Measurements from ENCODE around the gene ALDH3A1.

Gene ALDH3A1

DNA sequence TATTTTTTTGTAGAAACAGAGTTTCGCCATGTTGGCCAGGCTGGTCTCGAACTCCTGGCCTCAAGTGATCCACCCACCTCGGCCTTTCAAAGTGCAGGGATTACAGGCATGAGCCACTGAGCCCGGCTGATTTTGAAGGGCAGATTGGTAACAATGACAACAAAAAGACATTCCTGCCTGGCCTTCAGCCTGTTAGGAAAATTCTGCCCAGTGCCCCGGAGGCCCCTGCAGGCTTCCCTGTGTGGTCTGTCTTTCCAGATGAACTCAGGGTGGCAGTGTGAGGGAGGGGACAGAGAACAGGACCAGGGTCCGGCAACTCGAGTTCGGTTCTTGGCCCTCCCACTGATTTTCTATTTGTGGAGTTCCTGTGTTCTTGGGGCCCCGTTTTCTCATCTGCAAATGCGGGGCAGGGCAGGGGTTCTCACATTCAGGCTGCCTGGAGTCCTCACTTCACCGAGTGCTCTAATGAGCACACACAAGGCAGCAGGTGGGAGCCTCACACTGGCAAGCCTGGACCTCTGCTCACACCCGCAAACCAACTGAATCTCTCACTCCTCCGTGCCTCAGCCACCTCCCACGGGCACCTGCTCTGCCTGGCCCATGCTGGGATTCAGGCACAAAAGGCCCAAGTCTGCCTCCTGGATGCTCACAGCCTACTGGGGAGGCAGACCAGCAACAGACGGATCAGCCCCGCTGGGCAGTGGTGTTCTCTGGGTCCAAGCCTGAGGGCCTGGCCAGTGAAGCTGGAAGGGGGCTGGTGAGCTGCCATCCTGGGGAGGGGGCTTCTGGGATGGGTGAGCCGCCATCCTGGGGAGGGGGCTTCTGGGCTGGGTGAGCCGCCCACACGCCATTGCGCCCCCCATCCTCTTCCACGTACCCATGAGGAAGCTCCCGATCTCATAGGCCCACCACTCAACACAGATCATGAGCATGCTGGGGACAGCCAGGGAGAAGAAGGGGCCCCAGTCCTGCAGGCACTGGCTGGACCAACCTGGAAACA is 42.0 kb downstream of the ALDH3A1 start:
- DNase-seq: peak in 1 of 58 donors; percentile 29

- DNase-seq: no peak
Measured at GRCh38 chr17:19705201-19705600, 42.9 kb downstream of the ALDH3A1 start.

DNA sequence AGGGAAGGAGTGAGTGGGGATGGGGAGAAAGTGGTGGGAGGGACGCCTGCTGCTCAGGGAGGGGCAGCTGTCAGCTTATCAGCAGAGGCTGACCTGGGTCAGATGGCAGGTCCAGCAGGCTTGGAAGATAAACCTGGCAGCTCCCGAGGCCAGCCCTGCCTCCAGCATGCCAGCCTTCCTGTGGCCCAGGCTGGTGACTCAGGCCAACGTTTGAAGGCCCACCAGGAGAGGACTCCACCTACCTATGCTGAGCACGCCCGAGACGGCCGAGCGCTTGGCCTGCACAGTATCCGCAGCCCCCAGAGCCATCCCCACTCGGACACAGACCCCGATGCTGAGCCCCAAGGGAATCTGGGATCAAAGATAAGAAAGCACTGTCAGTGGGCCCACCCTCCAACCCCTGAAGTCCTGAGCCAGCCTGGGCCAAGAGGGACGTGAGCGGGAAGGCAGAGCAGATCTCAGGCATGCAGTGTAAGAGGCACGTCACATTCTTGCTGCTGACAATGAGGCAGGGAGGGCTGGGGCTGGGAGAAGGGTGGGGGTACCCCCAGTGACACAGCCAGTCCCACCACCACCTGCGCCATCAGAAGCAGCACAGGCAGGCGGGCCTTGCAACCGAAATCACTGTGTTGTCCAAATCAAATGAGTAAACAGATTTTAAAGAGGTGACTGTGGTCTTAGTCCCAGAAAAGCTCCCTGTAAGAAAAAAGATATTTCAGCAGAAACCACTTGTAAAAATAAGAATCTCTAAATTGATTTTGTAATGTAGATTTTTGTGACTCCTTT is 44.1 kb downstream of the ALDH3A1 start:
- DNase-seq: no peak

DNA sequence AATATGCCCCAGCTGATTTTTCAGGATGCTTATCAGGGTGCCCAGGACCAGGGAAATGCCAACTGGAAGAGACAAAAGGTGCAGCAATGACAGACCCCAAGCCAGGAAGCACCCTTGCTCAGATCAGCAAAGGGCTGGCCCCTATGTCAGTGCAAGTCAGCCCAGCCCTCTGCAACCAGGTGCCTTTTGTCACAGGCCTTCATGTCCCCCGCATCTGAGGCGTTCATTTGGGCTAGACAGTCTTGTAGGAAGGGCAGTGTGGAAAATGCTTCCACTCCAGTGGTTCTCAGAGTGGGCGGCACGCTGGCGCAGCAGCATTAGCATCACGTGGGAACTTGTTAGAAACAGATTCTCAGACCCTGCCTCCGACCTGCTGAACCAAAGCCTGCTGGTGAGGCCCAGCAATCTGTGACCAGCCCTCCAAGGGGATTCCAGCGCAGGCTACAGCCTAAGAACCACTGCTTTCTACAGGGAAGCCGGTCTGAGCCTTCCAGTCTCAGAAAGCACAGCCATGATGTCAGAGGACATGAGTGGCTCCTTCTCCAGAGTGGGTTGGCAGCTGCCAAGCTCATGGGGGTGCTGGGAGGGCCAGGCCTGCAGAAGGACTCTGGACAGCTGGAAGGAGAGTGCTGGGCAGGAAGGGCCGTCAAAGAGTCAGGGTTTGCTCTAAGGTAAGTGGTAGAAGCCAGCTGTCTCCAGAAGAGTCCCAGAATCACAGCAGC is 44.8 kb downstream of the ALDH3A1 start:
- no peak for DNase-seq

- no peak for DNase-seq
Measured at GRCh38 chr17:19702217-19702641, 45.9 kb downstream of the ALDH3A1 start.
